CD4-positive, alpha-beta T cell treated with Interleukin-6 at 100 ng/mL for 8 hours (primary cell): Measurements from ENCODE around the gene NACA2.
"Not testable (repeated sequence)": the region's sequence is repeated elsewhere in the genome, so short reads cannot be mapped to it uniquely, and the experiment has no call there.

Experiments used
- DNase-seq: peaks from one replicate; pipeline ENCODE4 v3.0.0-alpha.2; 2020; ENCODE audit warnings: mixed read lengths, low spot score

The NACA2 gene

GRCh38 chr17:61575983-61576382 lies 15.0 kb downstream of the NACA2 start:
- DNase-seq: no peak

GRCh38 chr17:61575352-61575975 lies 15.6 kb downstream of the NACA2 start:
- no peak for DNase-seq

GRCh38 chr17:61574542-61575351 lies 16.3 kb downstream of the NACA2 start:
- DNase-seq: no peak

- DNase-seq: not testable (repeated sequence)
These were observed 18.5 kb downstream of the NACA2 start for GRCh38 chr17:61572547-61572946.

GRCh38 chr17:61571624-61572023 lies 19.4 kb downstream of the NACA2 start:
- DNase-seq: no peak

DNA sequence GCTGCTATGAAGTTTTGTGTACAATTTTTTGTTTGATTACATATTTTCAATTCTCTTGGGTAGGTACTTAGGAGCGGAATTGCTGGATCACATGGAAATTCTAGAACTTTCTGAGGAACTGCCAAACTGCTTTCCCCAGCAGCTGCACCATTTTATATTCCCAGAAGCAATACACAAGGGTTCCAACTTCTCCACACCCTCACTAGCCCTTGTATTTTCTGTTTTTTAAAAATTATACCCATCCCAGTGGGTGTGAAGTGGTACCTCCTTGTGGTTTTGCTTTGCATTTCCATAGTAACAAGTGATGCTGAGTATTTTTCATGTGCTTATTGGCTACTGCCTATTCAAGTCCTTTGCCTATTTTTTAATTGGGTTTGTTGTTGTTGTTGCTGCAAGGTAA lies 20.9 kb downstream of the NACA2 start:
- DNase-seq: no peak

GRCh38 chr17:61569525-61569924 lies 21.5 kb downstream of the NACA2 start:
- not testable (repeated sequence) for DNase-seq

GRCh38 chr17:61568219-61569072 lies 22.6 kb downstream of the NACA2 start:
- DNase-seq: no peak

DNA sequence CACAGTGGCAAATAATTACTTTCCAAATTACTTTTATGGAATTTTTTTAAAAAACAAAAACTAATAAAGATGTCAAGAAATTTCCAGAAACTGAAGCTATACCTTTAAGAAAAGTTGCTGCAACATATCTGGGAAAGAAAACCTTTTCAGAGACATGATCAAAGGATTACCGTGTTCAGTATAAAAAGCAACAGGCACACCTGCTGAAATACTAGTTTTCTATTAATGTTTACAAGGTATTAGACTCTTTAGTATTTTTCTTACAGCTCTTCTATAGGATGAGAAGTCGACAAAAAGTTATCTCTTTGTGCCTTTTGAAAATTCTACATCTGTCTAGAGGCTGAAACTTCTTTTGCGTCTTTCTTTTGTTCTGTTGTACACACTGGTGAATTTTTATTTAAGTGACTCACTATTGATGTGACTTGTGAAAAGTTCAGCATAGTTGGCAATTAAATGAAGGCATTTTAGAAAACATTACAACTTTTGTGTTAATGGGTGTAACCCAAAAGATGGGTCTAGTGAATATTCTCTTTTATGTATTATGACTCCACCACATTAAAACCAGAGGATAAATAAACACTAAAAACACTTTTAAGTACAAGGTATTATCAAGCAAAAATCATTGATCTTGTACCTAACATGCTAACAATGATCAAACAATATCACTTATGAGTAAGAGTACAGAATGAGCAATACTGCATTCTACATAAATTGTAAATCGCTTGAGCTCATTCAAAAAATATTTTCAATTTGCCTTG lies 23.8 kb downstream of the NACA2 start:
- DNase-seq: no peak

GRCh38 chr17:61566448-61566847 lies 24.6 kb downstream of the NACA2 start:
- not testable (repeated sequence) for DNase-seq

DNA sequence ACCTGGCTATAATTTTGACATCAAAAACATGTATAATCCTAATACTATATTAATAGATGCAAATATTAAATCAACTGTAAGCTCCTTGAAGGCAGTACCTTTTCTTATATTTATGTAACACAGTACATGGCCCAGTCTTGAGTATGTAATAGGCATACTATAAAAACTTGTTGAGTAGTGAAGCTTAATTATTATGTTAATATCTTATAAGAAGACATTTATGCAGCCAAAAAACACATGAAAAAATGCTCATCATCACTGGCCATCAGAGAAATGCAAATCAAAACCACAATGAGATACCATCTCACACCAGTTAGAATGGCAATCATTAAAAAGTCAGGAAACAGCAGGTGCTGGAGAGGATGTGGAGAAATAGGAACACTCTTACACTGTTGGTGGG lies 25.2 kb downstream of the NACA2 start:
- not testable (repeated sequence) for DNase-seq

DNA sequence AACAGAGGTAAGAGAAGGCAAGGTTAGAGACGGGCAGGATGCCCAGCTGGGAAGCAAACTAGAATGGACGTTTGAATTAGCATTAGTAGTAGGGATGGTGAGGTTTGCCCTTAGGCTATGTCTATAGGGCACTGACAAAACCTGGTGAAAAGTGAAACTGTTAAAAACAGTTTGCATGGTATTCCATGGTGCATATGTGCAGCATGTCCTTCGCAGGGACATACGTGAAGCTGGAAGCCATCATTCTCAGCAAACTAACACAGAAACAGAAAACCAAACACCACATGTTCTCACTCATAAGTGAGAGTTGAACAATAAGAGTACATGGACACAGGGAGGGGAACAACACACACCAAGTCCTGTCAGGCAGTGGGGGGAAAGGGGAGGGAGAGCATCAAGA lies 25.8 kb downstream of the NACA2 start:
- no peak for DNase-seq

DNA sequence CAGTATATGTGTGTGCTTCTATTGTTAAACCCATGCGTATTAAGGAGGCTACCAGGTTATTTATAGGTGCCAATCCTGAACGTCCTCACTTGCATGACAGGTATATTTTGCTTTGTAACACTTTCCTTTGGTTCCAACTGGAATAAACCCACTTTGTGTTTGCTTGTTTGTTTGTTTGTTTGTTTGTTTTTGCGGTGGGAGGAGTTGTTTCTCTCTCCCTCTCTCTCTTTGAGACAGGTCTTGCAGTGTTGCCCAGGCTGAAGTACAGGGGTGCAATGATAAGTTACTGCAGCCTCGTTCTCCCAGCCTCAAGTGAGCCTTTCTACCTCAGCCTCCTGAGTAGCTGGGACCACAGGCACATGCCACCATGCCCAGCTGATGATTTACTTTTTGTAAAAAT lies 28.7 kb downstream of the NACA2 start:
- no peak for DNase-seq

DNA sequence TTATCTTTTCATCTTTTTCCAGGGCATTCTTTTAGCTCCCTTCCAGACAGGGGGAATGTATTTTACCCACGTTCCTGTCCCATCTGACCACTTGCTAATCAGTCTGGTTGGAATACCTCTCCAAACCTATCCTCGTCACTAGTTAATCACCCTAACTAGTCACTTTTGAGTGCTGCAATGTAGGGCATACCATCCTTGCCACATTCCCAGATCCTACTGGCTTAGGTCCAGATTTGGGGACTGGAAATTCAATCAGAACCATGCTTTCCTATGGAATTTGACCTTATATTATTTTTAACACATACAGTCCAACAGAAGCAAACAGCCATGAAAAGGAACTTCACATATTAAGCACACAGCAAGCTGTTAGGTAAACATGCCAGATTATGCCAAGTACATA lies 29.7 kb downstream of the NACA2 start:
- DNase-seq: no peak

DNA sequence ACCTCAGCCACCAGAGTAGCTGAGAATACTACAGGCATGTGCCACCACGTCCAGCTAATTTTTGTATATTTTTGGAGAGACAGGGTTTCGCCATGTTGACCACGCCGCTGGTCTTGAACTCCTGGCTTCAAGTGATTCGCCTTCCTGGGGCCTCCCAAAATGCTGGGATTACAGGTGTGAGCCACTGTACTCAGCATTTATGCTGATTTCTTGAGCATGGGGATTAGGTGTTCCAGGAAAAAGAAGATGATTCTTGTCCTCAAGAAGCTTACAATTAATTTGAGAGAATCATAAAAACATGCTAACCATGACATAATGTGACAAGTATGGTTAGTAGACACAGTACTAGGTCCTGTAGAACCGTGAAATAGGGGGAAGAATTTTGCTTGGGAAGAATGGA lies 30.9 kb downstream of the NACA2 start:
- no peak for DNase-seq

GRCh38 chr17:61556224-61557188 lies 34.5 kb downstream of the NACA2 start:
- no peak for DNase-seq

DNA sequence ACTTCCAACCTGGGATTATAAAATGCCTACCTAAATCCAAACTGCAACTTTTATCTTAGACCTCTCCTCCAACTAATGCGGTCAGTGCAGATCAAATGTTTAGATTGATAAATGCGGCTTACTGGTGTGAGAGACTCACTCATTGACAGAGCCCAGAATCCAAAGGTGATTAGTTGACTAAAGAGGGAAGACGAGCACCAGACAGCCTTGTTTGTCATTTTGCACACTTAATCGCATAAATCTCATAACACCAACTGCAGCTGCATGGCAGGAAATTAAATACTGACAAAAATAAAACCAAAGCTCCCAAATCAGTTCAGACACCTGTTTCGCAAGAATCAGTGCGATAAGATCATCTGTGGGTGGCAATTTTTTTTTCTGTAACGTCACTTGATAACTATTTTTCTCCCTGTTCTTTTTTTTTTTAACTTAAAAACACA lies 35.9 kb downstream of the NACA2 start:
- no peak for DNase-seq

GRCh38 chr17:61554209-61554608 lies 36.8 kb downstream of the NACA2 start:
- DNase-seq: no peak

GRCh38 chr17:61552560-61552959 lies 38.5 kb downstream of the NACA2 start:
- not testable (repeated sequence) for DNase-seq

DNA sequence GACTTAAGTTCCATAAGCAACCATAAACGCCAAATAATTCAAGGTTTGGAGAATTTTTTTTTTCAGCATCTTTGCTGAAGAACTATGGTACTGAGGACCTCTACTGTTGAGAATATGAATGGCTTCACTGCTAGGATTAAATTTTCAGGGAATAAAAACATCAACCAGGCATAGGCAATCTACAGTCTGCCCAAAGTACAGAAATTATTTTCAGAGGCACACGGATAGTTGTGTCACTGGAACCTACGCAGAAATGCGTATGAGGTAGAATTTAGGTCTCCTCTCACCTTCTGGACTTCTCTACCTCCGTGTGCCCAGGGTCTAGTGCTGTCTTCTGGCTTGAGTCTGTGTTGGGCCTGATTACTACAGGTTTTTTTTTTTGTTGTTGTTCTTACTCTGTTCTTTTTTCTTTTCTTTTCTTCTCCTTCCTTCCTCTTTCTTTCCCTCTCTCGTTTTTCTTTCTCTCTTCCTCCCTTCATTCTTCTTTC lies 39.7 kb downstream of the NACA2 start:
- no peak for DNase-seq

DNA sequence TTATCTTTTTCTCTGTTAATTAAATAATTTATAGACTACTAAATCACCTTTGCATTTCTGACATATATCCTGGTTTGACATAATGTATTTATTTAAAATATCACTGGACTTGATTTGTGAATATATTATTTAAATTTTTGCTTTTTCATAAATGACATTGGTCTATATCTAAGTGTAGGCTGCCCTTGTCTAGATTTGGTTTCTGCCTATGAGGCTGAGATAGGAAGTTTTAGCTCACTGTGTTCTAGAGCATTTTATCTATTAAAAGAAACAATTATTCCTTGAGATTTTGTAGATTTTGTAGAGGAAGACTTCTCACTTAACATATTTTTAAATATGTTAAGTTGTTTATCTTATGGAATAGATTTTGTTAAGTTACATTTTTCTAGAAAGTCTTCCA lies 43.9 kb downstream of the NACA2 start:
- DNase-seq: no peak
